ENCODE data around the gene OR5K4.
A peak's percentile ranks its signal among the peaks of the same experiment; 100 is the strongest.

The OR5K4 gene

GRCh38 chr3:98326945-98327344, 26.7 kb upstream of the OR5K4 start:
- CTCF ChIA-PET = interaction anchor here (0.5 kb wide), 1 partner anchor 274 kb away, joined by 3 read pairs; no protein-coding TSS in a partner anchor
- POLR2A ChIA-PET = no interaction called here
- no peak for TF ChIP-seq ARNT (IDR thresholded peaks at IDR 0.05)
- TF ChIP-seq TARDBP (IDR thresholded peaks at IDR 0.05) = no peak
- no peak for TF ChIP-seq FOXK2 (IDR thresholded peaks at IDR 0.05)
- TF ChIP-seq ZNF384 (IDR thresholded peaks at IDR 0.05) = no peak
- no peak for TF ChIP-seq PKNOX1 (IDR thresholded peaks at IDR 0.05)
- TF ChIP-seq SUZ12 (IDR thresholded peaks at IDR 0.05) = no peak
- TF ChIP-seq FOXA1 (IDR thresholded peaks at IDR 0.05) = no peak
- no peak for TF ChIP-seq SP1 (IDR thresholded peaks at IDR 0.05)
- no peak for TF ChIP-seq BHLHE40 (IDR thresholded peaks at IDR 0.05; ENCODE audit: borderline replicate concordance)
- no peak for TF ChIP-seq FOXM1 (IDR thresholded peaks at IDR 0.05; ENCODE audit: borderline replicate concordance)
- no peak for TF ChIP-seq HDGF (IDR thresholded peaks at IDR 0.05; ENCODE audit: borderline replicate concordance)

GRCh38 chr3:98328933-98329332, 24.7 kb upstream of the OR5K4 start:
- TF ChIP-seq TARDBP (IDR thresholded peaks at IDR 0.05) (no peak), HDGF (IDR thresholded peaks at IDR 0.05; ENCODE audit: borderline replicate concordance) (no peak), FOXM1 (IDR thresholded peaks at IDR 0.05; ENCODE audit: borderline replicate concordance) (no peak), CTBP1 (IDR thresholded peaks at IDR 0.05; ENCODE audit: borderline replicate concordance) (no peak)

More at GRCh38 chr3:98326945-98327344, 26.7 kb upstream of the OR5K4 start:
- DNase-seq (ENCODE audit: extremely low spot score) = no peak

GRCh38 chr3:98329392-98330124, 24.1 kb upstream of the OR5K4 start:
- ChIA-PET CTCF (interaction anchor here (0.6 to 1.8 kb wide), 5 partner anchors 13 to 291 kb away, joined by 3 to 8 read pairs (median 4); no protein-coding TSS in a partner anchor), POLR2A (no interaction called here)
- TF ChIP-seq LEF1 (IDR thresholded peaks at IDR 0.05; ENCODE audit: borderline replicate concordance) (no peak), FOXK2 (IDR thresholded peaks at IDR 0.05) (peak; percentile 30; the same call in 1 of the 2 replicates), ZNF384 (IDR thresholded peaks at IDR 0.05) (0 out of 2 replicates have a peak, but pooled peaks have one; percentile 27)
- DNase-seq (ENCODE audit: extremely low spot score) = peak; percentile 54

More at GRCh38 chr3:98328933-98329332, 24.7 kb upstream of the OR5K4 start:
- ChIA-PET CTCF (interaction anchor here (0.7 to 1.8 kb wide), 5 partner anchors 14 to 1363 kb away, joined by 3 to 8 read pairs (median 4); no protein-coding TSS in a partner anchor), POLR2A (no interaction called here)
- no peak for DNase-seq (ENCODE audit: extremely low spot score)

GRCh38 chr3:98331329-98331728, 22.3 kb upstream of the OR5K4 start:
- ChIA-PET POLR2A (no interaction called here), CTCF (no interaction called here)
- DNase-seq (ENCODE audit: extremely low spot score) = no peak
- TF ChIP-seq ZNF384 (IDR thresholded peaks at IDR 0.05) (no peak), PKNOX1 (IDR thresholded peaks at IDR 0.05) (no peak)

- no peak for TF ChIP-seq ARNT (IDR thresholded peaks at IDR 0.05)
- no peak for TF ChIP-seq TARDBP (IDR thresholded peaks at IDR 0.05)
- TF ChIP-seq NFRKB (IDR thresholded peaks at IDR 0.05) = no peak
- TF ChIP-seq LEF1 (IDR thresholded peaks at IDR 0.05; ENCODE audit: borderline replicate concordance) = no peak
- TF ChIP-seq SUZ12 (IDR thresholded peaks at IDR 0.05) = no peak
- TF ChIP-seq CTBP1 (IDR thresholded peaks at IDR 0.05; ENCODE audit: borderline replicate concordance) = no peak
- no peak for TF ChIP-seq PKNOX1 (IDR thresholded peaks at IDR 0.05)
- no peak for TF ChIP-seq FOXM1 (IDR thresholded peaks at IDR 0.05; ENCODE audit: borderline replicate concordance)
- no peak for TF ChIP-seq HDGF (IDR thresholded peaks at IDR 0.05; ENCODE audit: borderline replicate concordance)
- no peak for TF ChIP-seq BHLHE40 (IDR thresholded peaks at IDR 0.05; ENCODE audit: borderline replicate concordance)
- TF ChIP-seq ELF4 (IDR thresholded peaks at IDR 0.05) = no peak
- no peak for TF ChIP-seq ZNF384 (IDR thresholded peaks at IDR 0.05)
- TF ChIP-seq L3MBTL2 (conservative IDR thresholded peaks at IDR 0.05) = no peak
- TF ChIP-seq SP1 (IDR thresholded peaks at IDR 0.05) = no peak
- no peak for TF ChIP-seq FOXK2 (IDR thresholded peaks at IDR 0.05)
- TF ChIP-seq FOXA1 (IDR thresholded peaks at IDR 0.05) = no peak
- POLR2A ChIA-PET = no interaction called here
- DNase-seq (ENCODE audit: extremely low spot score) = no peak
- CTCF ChIA-PET = no interaction called here
Measured at GRCh38 chr3:98333989-98334606, 19.6 kb upstream of the OR5K4 start.

- ChIA-PET POLR2A (no interaction called here), CTCF (no interaction called here)
- TF ChIP-seq L3MBTL2 (conservative IDR thresholded peaks at IDR 0.05) (no peak), PKNOX1 (IDR thresholded peaks at IDR 0.05) (no peak)
- DNase-seq (ENCODE audit: extremely low spot score) = no peak
Measured at GRCh38 chr3:98339031-98339430, 14.6 kb upstream of the OR5K4 start.
